HepG2 (cell line): ENCODE measurements around the gene PRKACG. TPM values are rescaled to one million over a fixed set of nuclear protein-coding genes. Genes with fewer than 3 reads are reported as not detected.

Source experiments
- ATAC-seq: fragments of 200-7000 bp; cut with Tn5 transposase; 3 replicates; pipeline ENCODE4 v1.9.1; 2020; ENCODE audit warnings: mild to moderate bottlenecking, moderate library complexity
- BruUV-seq: library from RNA; stranded (reverse); fragments of 400-500 nt; replicated peaks from 2 replicates; lab custom pipeline; 2021; lab: Mats Ljungman, UMichigan
- CTCF ChIA-PET: fragments of 300-600 bp; formaldehyde crosslinking; extraction: SDS; loops from one replicate; lab custom pipeline; 2021; ENCODE audit warnings: low total read pairs, inconsistent platforms, low intra/inter-chr PET ratio; lab: Yijun Ruan, JAX
- POLR2A ChIA-PET: fragments of 350-600 bp; sonication (Branson Sonifier 250); formaldehyde crosslinking; loops from one replicate; lab custom pipeline; 2020; ENCODE audit warnings: antibody characterized with exemption, inconsistent platforms; lab: Yijun Ruan, JAX
- DNase-seq: peaks from one replicate; pipeline ENCODE4 v3.0.0-alpha.2; 2015; ENCODE audit warnings: low spot score
- FAIRE-seq: peaks from 3 replicates; lab custom pipeline; 2011; peaks lifted over from hg19 to GRCh38; lab: Jason Lieb, UNC
- H2AFZ ChIP-seq: one replicate; pipeline ENCODE4 v1.6.1; 2011; ENCODE audit warnings: low read length, inconsistent platforms
- H3K27ac ChIP-seq: fragments of 300-600 bp; 3 replicates; pipeline ENCODE4 v1.8.0; 2011; ENCODE audit warnings: mixed run types, mild to moderate bottlenecking, mixed read lengths, low read length, inconsistent platforms; ENCODE audit not compliant: insufficient read depth; ENCODE audit errors: extremely low read length
- H3K27me3 ChIP-seq, 2 experiments: fragments of 200-600 bp in 1 of 2; 2 replicates in 1 of 2; 3 replicates in 1 of 2; pipeline versions ENCODE4 v1.6.0 to v1.8.0; 2011; ENCODE audit warnings: low read length in 2 of 2, mild to moderate bottlenecking in 2 of 2, moderate library complexity in 2 of 2, inconsistent platforms in 1 of 2; ENCODE audit not compliant: insufficient read depth in 2 of 2, control insufficient read depth in 1 of 2
- H3K36me3 ChIP-seq, 2 experiments: fragments of 200-600 bp in 1 of 2; replicated peaks in 1 of 2; 2 replicates in 1 of 2; 3 replicates in 1 of 2; pipeline versions ENCODE4 v1.5.1 to v1.8.0; 2011; ENCODE audit warnings: low read length in 2 of 2, inconsistent platforms in 1 of 2; ENCODE audit not compliant: insufficient read depth in 2 of 2, control insufficient read depth in 1 of 2
- H3K4me1 ChIP-seq: 2 replicates; pipeline ENCODE4 v1.5.1; 2012; ENCODE audit warnings: low read length, inconsistent platforms; ENCODE audit not compliant: insufficient read depth
- H3K4me2 ChIP-seq: 2 replicates; pipeline ENCODE4 v1.6.0; 2011; ENCODE audit warnings: low read depth, low read length, inconsistent platforms
- H3K4me3 ChIP-seq, 3 experiments: fragments of 200-600 bp in 1 of 3; sonication (generic), shearing (Covaris generic) in 1 of 3; replicated peaks in 1 of 3; 2 replicates each; pipeline ENCODE4 v1.5.1; 2011 to 2016; ENCODE audit warnings: low read length in 3 of 3, inconsistent platforms in 2 of 3, low read depth in 2 of 3, mild to moderate bottlenecking in 2 of 3, control low read depth in 1 of 3, mixed read lengths in 1 of 3; ENCODE audit not compliant: insufficient read depth in 1 of 3
- H3K79me2 ChIP-seq: one replicate; pipeline ENCODE4 v1.6.1; 2011; ENCODE audit warnings: low read length, inconsistent platforms; ENCODE audit not compliant: insufficient read depth
- H3K9ac ChIP-seq: 2 replicates; pipeline ENCODE4 v1.6.0; 2011; ENCODE audit warnings: mild to moderate bottlenecking, low read depth, low read length, inconsistent platforms; ENCODE audit not compliant: insufficient read depth
- H3K9me3 ChIP-seq: 2 replicates; pipeline ENCODE4 v1.5.1; 2012; ENCODE audit warnings: mild to moderate bottlenecking, low read length
- H4K20me1 ChIP-seq: 2 replicates; pipeline ENCODE4 v1.6.0; 2011; ENCODE audit warnings: inconsistent platforms, mild to moderate bottlenecking, low read length, moderate library complexity; ENCODE audit not compliant: insufficient read depth
- ELF3 ChIP-seq: IDR thresholded peaks from 2 replicates; pipeline ENCODE4 v1.6.1; 2016; ENCODE audit warnings: missing genetic modification reagents, missing compliant biosample characterization
- GATAD2A ChIP-seq: IDR thresholded peaks from 2 replicates; pipeline ENCODE4 v1.6.1; 2016
- KDM4B ChIP-seq: sonication (generic); formaldehyde crosslinking; IDR thresholded peaks from 2 replicates; pipeline ENCODE4 v1.4.0; 2020; ENCODE audit warnings: missing genetic modification reagents
- MAFF ChIP-seq: IDR thresholded peaks from 2 replicates; pipeline ENCODE4 v1.6.1; 2011; ENCODE audit warnings: low read depth, low read length, improper control_type of control experiment
- MAFK ChIP-seq, 2 experiments: IDR thresholded peaks in 1 of 2; conservative IDR thresholded peaks in 1 of 2; 2 replicates each; pipeline ENCODE4 v1.6.1; 2011; ENCODE audit warnings: improper control_type of control experiment in 2 of 2, low read length in 2 of 2
- MTA3 ChIP-seq: sonication (generic); formaldehyde crosslinking; IDR thresholded peaks from 2 replicates; pipeline ENCODE4 v1.4.0; 2020; ENCODE audit warnings: missing genetic modification reagents
- PRMT3 ChIP-seq: sonication (generic); formaldehyde crosslinking; IDR thresholded peaks from 2 replicates; pipeline ENCODE4 v1.8.1; 2022; ENCODE audit warnings: low read depth, mild to moderate bottlenecking, moderate library complexity, missing genetic modification reagents, borderline replicate concordance
- TBX2 ChIP-seq: sonication (generic); formaldehyde crosslinking; IDR thresholded peaks from 2 replicates; pipeline ENCODE4 v1.5.0; 2020; ENCODE audit warnings: missing genetic modification reagents, mild to moderate bottlenecking, borderline replicate concordance
- ZNF24 ChIP-seq: fragments of 450-650 bp; IDR thresholded peaks from 2 replicates; pipeline ENCODE4 v1.6.1; 2017; ENCODE audit warnings: antibody characterized with exemption, mild to moderate bottlenecking
- WGBS: methylation state at CpG from one replicate; pipeline ENCODE4 v1.1.6; 2017; ENCODE audit warnings: low lambda C conversion rate; 5-methylcytosine and 5-hydroxymethylcytosine counted together
- in situ Hi-C: cut with HindIII; loops from 2 replicates; pipeline ENCODE4 v1.10.0; 2017; ENCODE audit warnings: low pct_unique_long_range_greater_than_20kb; ENCODE audit not compliant: extremely low pct_ligation_motif_present
- intact Hi-C: fragments of 100-400 bp; cut with micrococcal nuclease; formaldehyde crosslinking; loops from one replicate; pipeline ENCODE4 v1.10.0; 2022; ENCODE audit not compliant: unreplicated experiment
- polyA plus RNA-seq, 8 experiments: library from polyadenylated mRNA; depleted of rRNA in 3 of 8; stranded (reverse) in 7 of 8; unstranded in 1 of 8; fragments of >200 nt; fragmentation: Illumina TruSeq in 4 of 8; extraction: Trizol in 4 of 8; gene quantifications; 2 replicates each; pipeline versions ENCODE4 v1.2.1 to v1.2.3, GENCODE V29; 2011 to 2016; ENCODE audit warnings: low read depth in 4 of 8, missing spikeins in 1 of 8, mixed read lengths in 1 of 8; ENCODE audit not compliant: insufficient read depth in 1 of 8
- total RNA-seq, 5 experiments: library from RNA; depleted of rRNA; stranded (reverse); fragments of >200 nt; fragmentation: Illumina TruSeq; extraction: Trizol; gene quantifications; 2 replicates each; pipeline ENCODE4 v1.2.3, GENCODE V29; 2016; ENCODE audit warnings: low read depth in 1 of 5
- TF ChIP-seq, protein P1 (sequence below): sonication (generic); formaldehyde crosslinking; IDR thresholded peaks from 2 replicates; pipeline ENCODE4 v1.5.1; 2020; ENCODE audit warnings: missing genetic modification reagents, mild to moderate bottlenecking, borderline replicate concordance
- TF ChIP-seq, protein P2 (sequence below): sonication (generic); formaldehyde crosslinking; IDR thresholded peaks from 2 replicates; pipeline ENCODE4 v1.4.0; 2020; ENCODE audit warnings: missing genetic modification reagents, mild to moderate bottlenecking, borderline replicate concordance

PRKACG gene
- total and polyA plus RNA-seq, 2 of the 13 experiments (the other 11 are each of a cell fraction or from before 2014, with no cell fraction given), result not detected

DNA sequence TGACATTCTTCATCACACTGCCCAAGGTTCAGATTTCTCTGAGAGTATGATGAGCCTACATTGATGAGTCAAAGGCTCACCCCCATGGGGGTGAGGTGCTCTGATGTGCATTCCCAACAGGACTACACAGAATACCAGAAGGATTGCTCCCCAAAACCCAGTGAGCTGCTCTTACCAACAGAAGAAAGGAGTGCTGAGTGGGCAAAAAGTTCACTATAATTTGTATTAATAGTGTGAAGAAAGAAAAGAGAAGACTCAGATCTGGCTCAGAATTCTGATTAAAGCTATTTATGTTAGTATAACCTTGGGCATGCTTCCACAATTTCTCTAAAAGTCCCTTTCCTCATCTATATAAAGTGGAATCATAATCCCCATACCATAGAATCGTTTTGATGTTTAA is 46.1 kb downstream of the PRKACG start:
- no peak for ATAC-seq
- Histone ChIP-seq H3K79me2 (no peaks in the 10 kb centered on the region), H3K27ac (no peak overlapping the region), H2AFZ (no peak overlapping the region), H3K9ac (no peak overlapping the region), H3K9me3 (no peaks in the 10 kb centered on the region), H3K4me1 (peaks cover 66% of the 10 kb centered on the region), H4K20me1 (no peaks in the 10 kb centered on the region), H3K27me3 (no peaks in the 10 kb centered on the region), H3K36me3 (no peaks in the 10 kb centered on the region), H3K4me2 (no peak overlapping the region), H3K4me3 (no peak overlapping the region)
- intact Hi-C loops (no loop called here), in situ Hi-C loops (loop anchor here (10.0 kb wide), 1 partner anchor 183 kb away; a partner anchor contains a TSS)
- FAIRE-seq, result no peak
- TF ChIP-seq ZNF24 (no peak), ELF3 (CRISPR knock-in tag) (no peak), MTA3 (CRISPR knock-in tag) (no peak), MAFK (conservative IDR thresholded peaks at IDR 0.05 in 1 of 2, IDR thresholded peaks at IDR 0.05 in 1 of 2; ENCODE audit: low read length in 2 of 2) (peak; percentile 83 to 90), KDM4B (CRISPR knock-in tag) (no peak), GATAD2A (CRISPR knock-in tag) (no peak), MAFF (peak; percentile 84)
- POLR2A ChIA-PET, result interaction anchor here (1.8 kb wide), 1 partner anchor 16 kb away, joined by 5 read pairs; no protein-coding TSS in a partner anchor
- BruUV-seq, result no TSS peak
- CTCF ChIA-PET, result no interaction called here
- 100% methylated on average over 1 of the region's 1 CpG for WGBS
- DNase-seq, result no peak

DNA sequence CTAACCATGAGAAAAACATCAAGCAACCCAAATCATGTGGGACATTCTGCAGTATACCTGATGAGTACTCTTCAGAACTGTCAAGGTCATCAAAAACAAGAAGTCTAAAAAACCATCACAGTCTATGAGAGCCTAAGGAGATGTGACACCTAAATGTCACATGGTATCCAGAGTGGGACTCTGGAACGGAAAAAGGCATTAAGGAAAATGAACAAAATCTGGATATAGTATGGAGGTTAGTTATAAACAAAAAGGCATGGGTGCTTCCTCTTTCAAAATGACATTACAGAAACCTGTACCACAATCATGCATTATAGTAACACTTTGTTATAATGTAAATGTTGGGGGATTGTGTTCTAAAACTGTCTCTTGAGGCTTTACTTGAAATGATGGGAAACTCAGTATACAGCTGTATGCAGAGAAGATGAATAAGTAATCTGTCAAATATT is 47.4 kb downstream of the PRKACG start:
- Histone ChIP-seq H3K79me2 (no peaks in the 10 kb centered on the region), H4K20me1 (no peaks in the 10 kb centered on the region), H3K27ac (no peak overlapping the region), H3K4me2 (no peak overlapping the region), H3K36me3 (no peaks in the 10 kb centered on the region; a peak in 1 of 5 replicates), H2AFZ (no peak overlapping the region), H3K4me3 (no peak overlapping the region), H3K27me3 (no peaks in the 10 kb centered on the region), H3K9ac (no peak overlapping the region), H3K9me3 (no peaks in the 10 kb centered on the region), H3K4me1 (peaks cover 64% of the 10 kb centered on the region)
- no peak for FAIRE-seq
- POLR2A ChIA-PET, result no interaction called here
- intact Hi-C loops (no loop called here), in situ Hi-C loops (loop anchor here (10.0 kb wide), 1 partner anchor 182 kb away; a partner anchor contains a TSS)
- no peak for ATAC-seq
- CTCF ChIA-PET, result no interaction called here
- BruUV-seq, result no TSS peak
- DNase-seq, result no peak
- WGBS, result 100% methylated on average over 1 of the region's 1 CpG
- TF ChIP-seq, protein P1, sequence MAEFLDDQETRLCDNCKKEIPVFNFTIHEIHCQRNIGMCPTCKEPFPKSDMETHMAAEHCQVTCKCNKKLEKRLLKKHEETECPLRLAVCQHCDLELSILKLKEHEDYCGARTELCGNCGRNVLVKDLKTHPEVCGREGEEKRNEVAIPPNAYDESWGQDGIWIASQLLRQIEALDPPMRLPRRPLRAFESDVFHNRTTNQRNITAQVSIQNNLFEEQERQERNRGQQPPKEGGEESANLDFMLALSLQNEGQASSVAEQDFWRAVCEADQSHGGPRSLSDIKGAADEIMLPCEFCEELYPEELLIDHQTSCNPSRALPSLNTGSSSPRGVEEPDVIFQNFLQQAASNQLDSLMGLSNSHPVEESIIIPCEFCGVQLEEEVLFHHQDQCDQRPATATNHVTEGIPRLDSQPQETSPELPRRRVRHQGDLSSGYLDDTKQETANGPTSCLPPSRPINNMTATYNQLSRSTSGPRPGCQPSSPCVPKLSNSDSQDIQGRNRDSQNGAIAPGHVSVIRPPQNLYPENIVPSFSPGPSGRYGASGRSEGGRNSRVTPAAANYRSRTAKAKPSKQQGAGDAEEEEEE (CRISPR knock-in tag), result no peak
- TF ChIP-seq, protein P2, sequence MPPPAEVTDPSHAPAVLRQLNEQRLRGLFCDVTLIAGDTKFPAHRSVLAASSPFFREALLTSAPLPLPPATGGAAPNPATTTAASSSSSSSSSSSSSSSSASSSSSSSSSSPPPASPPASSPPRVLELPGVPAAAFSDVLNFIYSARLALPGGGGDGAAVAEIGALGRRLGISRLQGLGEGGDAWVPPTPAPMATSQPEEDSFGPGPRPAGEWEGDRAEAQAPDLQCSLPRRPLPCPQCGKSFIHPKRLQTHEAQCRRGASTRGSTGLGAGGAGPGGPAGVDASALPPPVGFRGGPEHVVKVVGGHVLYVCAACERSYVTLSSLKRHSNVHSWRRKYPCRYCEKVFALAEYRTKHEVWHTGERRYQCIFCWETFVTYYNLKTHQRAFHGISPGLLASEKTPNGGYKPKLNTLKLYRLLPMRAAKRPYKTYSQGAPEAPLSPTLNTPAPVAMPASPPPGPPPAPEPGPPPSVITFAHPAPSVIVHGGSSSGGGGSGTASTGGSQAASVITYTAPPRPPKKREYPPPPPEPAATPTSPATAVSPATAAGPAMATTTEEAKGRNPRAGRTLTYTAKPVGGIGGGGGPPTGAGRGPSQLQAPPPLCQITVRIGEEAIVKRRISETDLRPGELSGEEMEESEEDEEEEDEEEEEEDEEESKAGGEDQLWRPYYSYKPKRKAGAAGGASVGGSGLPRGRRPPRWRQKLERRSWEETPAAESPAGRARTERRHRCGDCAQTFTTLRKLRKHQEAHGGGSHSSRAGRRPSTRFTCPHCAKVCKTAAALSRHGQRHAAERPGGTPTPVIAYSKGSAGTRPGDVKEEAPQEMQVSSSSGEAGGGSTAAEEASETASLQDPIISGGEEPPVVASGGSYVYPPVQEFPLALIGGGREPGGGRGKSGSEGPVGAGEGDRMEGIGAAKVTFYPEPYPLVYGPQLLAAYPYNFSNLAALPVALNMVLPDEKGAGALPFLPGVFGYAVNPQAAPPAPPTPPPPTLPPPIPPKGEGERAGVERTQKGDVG, result no peak
- TF ChIP-seq PRMT3 (CRISPR knock-in tag) (no peak), MAFF (peak; percentile 10; the same call in 1 of the 2 replicates), MAFK (conservative IDR thresholded peaks at IDR 0.05 in 1 of 2, IDR thresholded peaks at IDR 0.05 in 1 of 2; ENCODE audit: low read length in 2 of 2) (peak; percentile 44 to 58; a peak in 2 of 4 replicates), TBX2 (CRISPR knock-in tag) (no peak)
